ENCODE data around the gene MGAT4D.

DNA sequence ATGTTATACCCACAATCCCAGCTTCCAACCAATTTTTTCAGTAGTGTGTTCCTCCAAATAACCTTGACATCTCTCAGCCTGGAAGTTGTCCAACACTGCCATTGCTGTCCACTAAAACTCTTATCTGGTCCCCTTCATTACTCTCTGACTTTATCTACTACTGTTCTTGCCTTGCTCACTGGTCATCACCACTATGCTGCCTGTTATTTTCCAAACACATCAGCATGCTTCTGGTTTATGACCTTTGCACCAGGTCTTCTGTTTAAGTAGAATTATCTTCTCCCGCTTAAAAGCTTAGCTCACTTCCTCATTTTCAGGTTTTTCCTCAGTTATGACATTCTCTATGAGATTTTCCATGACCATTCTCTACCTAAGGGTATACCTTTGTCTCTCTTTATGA, 31.3 kb upstream of the MGAT4D start:
- TF ChIP-seq CTCF (IDR thresholded peaks at IDR 0.05; ENCODE audit: insufficient read depth, low read depth, low read length) (no peak), EZH2 (IDR thresholded peaks at IDR 0.05; ENCODE audit: insufficient read depth, low read length) (no peak)

All from astrocyte (in vitro differentiated cells and primary cell).